IgD-negative memory B cell (primary cell): Measurements from ENCODE around the gene GABBR2. TPM values are rescaled to one million over a fixed set of nuclear protein-coding genes. Genes with fewer than 3 reads are reported as not detected.

Experiments used
- H3K27ac Mint-ChIP-seq, 3 donors: one replicate each; pipeline ENCODE4 v1.8.0; 2020 to 2022; ENCODE audit warnings: mild to moderate bottlenecking in 3 of 3, mixed read lengths in 3 of 3, moderate library complexity in 1 of 3
- H3K27me3 Mint-ChIP-seq: one replicate; pipeline ENCODE4 v1.8.0; 2021; ENCODE audit warnings: mixed read lengths
- H3K36me3 Mint-ChIP-seq: one replicate; pipeline ENCODE4 v1.8.0; 2020; ENCODE audit warnings: mild to moderate bottlenecking, mixed read lengths
- H3K4me1 Mint-ChIP-seq, 3 donors: one replicate each; pipeline ENCODE4 v1.8.0; 2020 to 2022; ENCODE audit warnings: mixed read lengths in 3 of 3, mild to moderate bottlenecking in 1 of 3
- H3K4me3 Mint-ChIP-seq, 4 donors: one replicate each; pipeline ENCODE4 v1.8.0; 2020 to 2022; ENCODE audit warnings: mild to moderate bottlenecking in 4 of 4, mixed read lengths in 4 of 4, moderate library complexity in 3 of 4
- H3K9me3 Mint-ChIP-seq, 3 donors: one replicate each; pipeline ENCODE4 v1.8.0; 2020 to 2021; ENCODE audit warnings: mixed read lengths in 3 of 3, mild to moderate bottlenecking in 1 of 3
- polyA plus RNA-seq: library from polyadenylated mRNA; unstranded; fragments of 300-500 nt; fragmentation: Illumina TruSeq; gene quantifications from one replicate; pipeline ENCODE4 v1.2.3, GENCODE V29; 2021

Gene GABBR2
- polyA plus RNA-seq, 1 donor from 2014 or later, result not detected

DNA sequence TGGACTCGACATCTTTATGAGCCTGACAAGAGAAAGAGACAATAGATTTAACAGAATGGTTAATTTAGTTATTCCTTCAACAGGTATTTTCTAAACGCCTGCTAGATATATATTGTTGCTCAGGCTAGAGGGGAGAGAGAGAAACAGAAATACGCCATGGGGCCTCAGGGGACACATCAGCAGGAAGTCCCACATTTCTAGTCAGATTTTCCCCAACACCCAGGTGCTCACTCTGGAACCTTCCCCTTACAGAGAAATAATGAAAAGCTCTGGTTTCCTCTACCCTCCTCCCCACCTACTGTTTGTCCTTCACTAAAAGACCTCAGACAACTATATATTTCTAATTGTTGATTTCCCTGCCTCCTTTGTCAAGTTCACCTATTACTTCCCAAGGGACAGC lies 323.0 kb downstream of the GABBR2 start:
- Mint-ChIP-seq H3K4me1 (peaks cover 15 to 27% (median 22%) of the 10 kb centered on the region in 3 donors), H3K9me3 (no peaks in the 10 kb centered on the region), H3K27me3 (no peaks in the 10 kb centered on the region), H3K36me3 (no peaks in the 10 kb centered on the region), H3K4me3 (peak overlapping the region in 2 of 4 donors; percentile 59 to 74), H3K27ac (peak overlapping the region in 2 of 3 donors; percentile 13 to 49)

- Mint-ChIP-seq H3K4me3 (no peak overlapping the region), H3K9me3 (no peaks in the 10 kb centered on the region), H3K36me3 (no peaks in the 10 kb centered on the region), H3K4me1 (peaks cover 29 to 40% (median 37%) of the 10 kb centered on the region in 3 donors), H3K27me3 (no peaks in the 10 kb centered on the region), H3K27ac (no peak overlapping the region)
Observed at GRCh38 chr9:98383758-98384157, 325.0 kb downstream of the GABBR2 start.

- H3K4me1 Mint-ChIP-seq, result peaks cover 28 to 40% (median 37%) of the 10 kb centered on the region in 3 donors
- H3K4me3 Mint-ChIP-seq, result peak overlapping the region in 3 of 4 donors; percentile 17 to 60 (median 47)
Observed at GRCh38 chr9:98381311-98382103, 327.2 kb downstream of the GABBR2 start.

DNA sequence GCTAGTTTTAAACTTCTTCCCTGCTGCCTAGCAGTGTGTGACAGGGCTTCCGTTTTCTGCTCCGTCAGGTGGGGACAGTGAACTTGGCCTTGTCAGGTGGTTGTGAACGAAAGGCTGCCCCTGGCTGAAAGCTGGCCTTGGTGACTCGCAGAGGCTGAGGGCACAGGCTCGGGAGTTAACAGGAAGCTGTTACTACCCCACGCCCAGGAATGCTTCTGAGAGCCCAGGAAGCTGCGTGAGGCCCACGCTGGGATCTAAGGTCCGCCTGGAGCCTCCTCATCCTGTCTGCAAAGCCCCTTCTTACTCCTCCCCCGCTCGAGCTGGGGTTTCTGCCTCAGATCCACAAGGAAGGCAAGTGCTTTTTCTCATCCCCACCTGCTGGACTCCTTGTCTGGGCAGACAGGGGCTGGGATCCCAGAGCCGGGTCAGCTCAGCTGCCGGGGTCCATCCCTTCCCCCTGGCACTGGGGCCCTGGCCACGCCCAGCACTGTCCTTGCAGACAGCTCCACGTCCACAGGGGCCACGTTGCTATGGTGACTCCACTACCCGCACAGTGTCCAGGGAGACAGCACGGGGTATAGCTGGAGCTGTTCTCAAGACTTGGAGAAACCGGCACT lies 328.6 kb downstream of the GABBR2 start:
- Mint-ChIP-seq H3K9me3 (no peaks in the 10 kb centered on the region), H3K4me1 (peaks cover 30 to 38% (median 32%) of the 10 kb centered on the region in 3 donors), H3K4me3 (peak overlapping the region in 2 of 4 donors; percentile 19 to 81), H3K27ac (peak overlapping the region; percentile 80 to 96 (median 93)), H3K36me3 (no peaks in the 10 kb centered on the region), H3K27me3 (no peaks in the 10 kb centered on the region)

More at GRCh38 chr9:98381311-98382103, 327.2 kb downstream of the GABBR2 start:
- Mint-ChIP-seq H3K36me3 (no peaks in the 10 kb centered on the region), H3K27ac (peak overlapping the region; percentile 60 to 93 (median 78)), H3K9me3 (no peaks in the 10 kb centered on the region), H3K27me3 (no peaks in the 10 kb centered on the region)

DNA sequence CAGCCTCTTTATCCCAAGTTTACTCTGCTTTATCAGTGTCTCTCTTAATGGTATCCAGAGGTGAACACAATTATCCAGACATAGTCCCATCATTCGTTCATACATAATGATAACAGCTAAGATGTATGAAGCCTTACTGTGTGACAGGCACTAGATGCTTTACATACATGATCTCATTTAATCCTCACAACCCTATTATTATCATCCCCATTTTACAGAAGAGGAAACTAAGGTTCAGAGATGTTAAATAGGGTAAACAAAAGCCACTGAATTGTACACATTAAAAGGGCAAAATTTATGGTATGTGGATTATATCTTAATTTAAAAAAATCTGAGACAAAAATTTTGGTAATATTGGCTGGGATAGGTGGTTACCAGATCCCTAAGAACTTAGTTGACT lies 329.2 kb downstream of the GABBR2 start:
- H3K4me3 Mint-ChIP-seq, result peak overlapping the region in 2 of 4 donors; percentile 19 to 75
- H3K27me3 Mint-ChIP-seq, result no peaks in the 10 kb centered on the region
- peaks cover 33 to 40% (median 35%) of the 10 kb centered on the region in 3 donors for H3K4me1 Mint-ChIP-seq
- H3K36me3 Mint-ChIP-seq, result no peaks in the 10 kb centered on the region
- peak overlapping the region in 2 of 3 donors; percentile 80 to 96 for H3K27ac Mint-ChIP-seq
- H3K9me3 Mint-ChIP-seq, result no peaks in the 10 kb centered on the region

DNA sequence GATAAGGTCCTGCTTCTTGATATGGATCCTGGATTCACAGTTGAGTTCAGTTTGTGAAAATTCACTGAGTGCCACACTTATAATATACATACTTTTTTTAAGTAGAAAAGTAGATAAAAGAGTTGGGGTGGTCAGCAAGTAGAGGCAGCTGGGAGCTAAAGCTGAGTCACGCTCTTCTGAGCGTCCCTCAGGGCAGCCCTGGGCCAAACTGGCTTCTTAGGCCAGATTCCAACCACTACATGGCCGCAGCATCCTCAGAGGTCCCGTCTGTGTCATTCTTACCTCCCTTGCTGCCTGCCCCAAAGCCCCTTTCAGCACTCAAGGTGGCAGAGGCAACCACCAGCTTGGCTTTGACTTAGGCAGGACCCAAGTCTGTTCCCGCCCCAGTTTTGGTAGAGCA lies 329.9 kb downstream of the GABBR2 start:
- Mint-ChIP-seq H3K4me1 (peaks cover 33 to 42% (median 35%) of the 10 kb centered on the region in 3 donors), H3K4me3 (no peak overlapping the region), H3K9me3 (no peaks in the 10 kb centered on the region), H3K27ac (no peak overlapping the region), H3K27me3 (no peaks in the 10 kb centered on the region), H3K36me3 (no peaks in the 10 kb centered on the region)

DNA sequence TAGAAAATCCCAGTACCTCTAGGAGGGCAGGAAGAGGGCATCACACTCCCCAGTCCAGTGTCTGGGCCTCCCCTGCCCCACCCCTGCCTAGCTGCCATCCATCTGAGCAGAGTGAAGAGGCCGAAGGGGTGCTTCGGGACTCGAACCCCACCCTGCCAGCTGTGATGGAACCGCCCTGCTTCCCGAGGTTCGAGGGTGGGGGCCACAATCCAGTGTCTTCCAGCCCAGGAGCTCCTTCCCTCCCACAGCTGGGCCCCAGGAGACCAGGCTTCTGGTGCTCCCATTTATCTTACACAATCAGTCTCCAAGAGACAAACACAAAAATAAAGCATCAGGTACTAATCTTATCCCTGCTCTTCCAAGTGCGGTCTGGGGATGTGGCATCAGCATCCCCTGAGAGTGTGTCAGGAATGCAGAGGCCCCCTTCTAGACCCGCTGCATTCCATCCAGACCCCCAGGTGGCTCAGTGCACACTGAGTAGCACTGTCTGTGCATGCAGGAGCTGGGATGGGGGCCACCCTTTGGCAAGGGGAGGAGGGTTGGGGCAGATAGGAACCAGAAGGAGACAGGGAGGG lies 330.4 kb downstream of the GABBR2 start:
- Mint-ChIP-seq H3K27me3 (no peaks in the 10 kb centered on the region), H3K36me3 (no peaks in the 10 kb centered on the region), H3K27ac (no peak overlapping the region), H3K4me3 (no peak overlapping the region), H3K4me1 (peaks cover 33 to 42% (median 35%) of the 10 kb centered on the region in 3 donors), H3K9me3 (no peaks in the 10 kb centered on the region)

GRCh38 chr9:98375138-98375726 lies 333.5 kb downstream of the GABBR2 start:
- no peak overlapping the region for H3K27ac Mint-ChIP-seq
- H3K4me3 Mint-ChIP-seq, result peak overlapping the region in 1 of 4 donors; percentile 74

GRCh38 chr9:98374385-98375051 lies 334.2 kb downstream of the GABBR2 start:
- H3K4me1 Mint-ChIP-seq, result peaks cover 9 to 18% (median 18%) of the 10 kb centered on the region in 3 donors
- no peaks in the 10 kb centered on the region for H3K9me3 Mint-ChIP-seq
- H3K36me3 Mint-ChIP-seq, result peaks cover 2% of the 10 kb centered on the region
- no peak overlapping the region for H3K27ac Mint-ChIP-seq
- no peaks in the 10 kb centered on the region for H3K27me3 Mint-ChIP-seq
- no peak overlapping the region for H3K4me3 Mint-ChIP-seq

More at GRCh38 chr9:98375138-98375726, 333.5 kb downstream of the GABBR2 start:
- no peaks in the 10 kb centered on the region for H3K27me3 Mint-ChIP-seq
- no peaks in the 10 kb centered on the region for H3K36me3 Mint-ChIP-seq
- H3K4me1 Mint-ChIP-seq, result peaks cover 16 to 24% (median 23%) of the 10 kb centered on the region in 3 donors
- H3K9me3 Mint-ChIP-seq, result no peaks in the 10 kb centered on the region

DNA sequence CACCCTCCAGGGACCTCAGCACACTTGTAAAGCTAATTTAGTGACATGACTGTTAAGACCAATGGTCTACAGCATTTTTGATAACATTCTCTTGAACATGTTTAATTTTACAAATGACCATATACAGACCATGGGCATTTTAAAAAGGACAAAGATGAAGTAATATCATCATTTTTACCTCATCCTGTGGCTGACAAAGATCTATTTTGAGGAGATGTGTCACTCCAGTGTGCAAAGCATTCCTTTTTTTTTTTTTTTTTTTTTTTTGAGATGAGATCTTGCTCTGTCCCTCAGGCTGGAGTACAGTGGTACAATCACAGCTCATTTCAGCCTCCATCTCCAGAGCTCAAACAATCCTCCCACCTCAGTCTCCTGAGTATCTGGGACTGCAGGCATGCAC lies 335.1 kb downstream of the GABBR2 start:
- peaks cover 2% of the 10 kb centered on the region for H3K36me3 Mint-ChIP-seq
- H3K4me3 Mint-ChIP-seq, result no peak overlapping the region
- peaks cover 6 to 16% (median 14%) of the 10 kb centered on the region in 3 donors for H3K4me1 Mint-ChIP-seq
- no peaks in the 10 kb centered on the region for H3K9me3 Mint-ChIP-seq
- H3K27ac Mint-ChIP-seq, result no peak overlapping the region
- H3K27me3 Mint-ChIP-seq, result no peaks in the 10 kb centered on the region

DNA sequence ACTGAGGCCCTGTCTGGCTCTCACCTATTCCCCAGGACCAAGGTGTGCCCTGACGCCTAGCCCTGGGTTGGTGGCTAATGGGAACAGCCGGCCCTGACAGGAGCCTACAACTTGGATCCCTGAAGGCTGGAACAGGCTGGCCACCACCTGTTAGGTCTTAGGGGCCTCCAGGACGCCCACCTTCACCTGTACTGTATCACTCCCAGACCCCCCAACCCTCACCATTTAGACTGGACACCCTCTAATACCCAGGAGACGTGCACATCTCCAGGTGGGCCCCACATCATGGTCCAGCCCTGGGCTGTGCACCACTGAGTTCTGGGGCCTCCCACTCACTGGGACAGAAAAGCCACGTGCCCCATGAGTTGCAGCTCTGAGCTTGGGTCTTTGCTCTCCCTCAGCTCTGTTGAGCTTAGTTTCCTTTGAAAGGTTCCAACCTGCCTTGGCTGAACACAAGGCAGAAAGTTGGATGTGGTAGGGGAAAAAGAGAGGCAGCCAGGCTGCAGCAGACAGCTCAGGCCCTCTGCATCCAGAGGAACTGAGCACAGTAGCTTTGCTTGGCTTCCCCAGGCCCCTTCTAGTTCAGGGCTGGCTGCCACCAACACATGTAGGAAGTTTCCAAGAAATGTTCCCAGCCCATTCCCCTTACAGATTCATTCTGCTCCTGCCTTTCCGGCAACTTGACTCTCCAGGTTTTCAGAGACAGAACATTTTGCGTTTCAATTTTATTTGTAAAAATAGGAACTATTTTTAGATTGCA lies 336.5 kb downstream of the GABBR2 start:
- Mint-ChIP-seq H3K27ac (no peak overlapping the region), H3K9me3 (no peaks in the 10 kb centered on the region), H3K27me3 (peaks cover under 1% of the 10 kb centered on the region), H3K4me1 (peaks cover 6 to 14% (median 12%) of the 10 kb centered on the region in 3 donors), H3K36me3 (peaks cover 2% of the 10 kb centered on the region), H3K4me3 (no peak overlapping the region)

- Mint-ChIP-seq H3K27me3 (peaks cover 1% of the 10 kb centered on the region), H3K4me1 (peaks cover 6 to 14% (median 12%) of the 10 kb centered on the region in 3 donors), H3K4me3 (no peak overlapping the region), H3K27ac (no peak overlapping the region), H3K9me3 (peaks cover 0 to 7% (median 2%) of the 10 kb centered on the region in 3 donors), H3K36me3 (peaks cover 2% of the 10 kb centered on the region)
Observed at GRCh38 chr9:98370976-98371315, 337.8 kb downstream of the GABBR2 start.

- H3K9me3 Mint-ChIP-seq, result peaks cover 1 to 12% (median 4%) of the 10 kb centered on the region in 3 donors
- H3K4me3 Mint-ChIP-seq, result no peak overlapping the region
- no peak overlapping the region for H3K27ac Mint-ChIP-seq
- H3K27me3 Mint-ChIP-seq, result peaks cover 1% of the 10 kb centered on the region
- peaks cover 2% of the 10 kb centered on the region for H3K36me3 Mint-ChIP-seq
- H3K4me1 Mint-ChIP-seq, result peaks cover 6 to 9% (median 7%) of the 10 kb centered on the region in 3 donors
Observed at GRCh38 chr9:98370300-98370975, 338.3 kb downstream of the GABBR2 start.
